ENCODE data around the gene LASP1.

- TF ChIP-seq PATZ1 (CRISPR knock-in tag; IDR thresholded peaks at IDR 0.05; ENCODE audit: borderline replicate concordance) (no peak), TCF4 (CRISPR knock-in tag; IDR thresholded peaks at IDR 0.05; ENCODE audit: borderline replicate concordance) (no peak), ARNTL (CRISPR knock-in tag; IDR thresholded peaks at IDR 0.05; ENCODE audit: borderline replicate concordance, low read depth) (no peak), ZFP30 (CRISPR knock-in tag; IDR thresholded peaks at IDR 0.05) (no peak), ZNF70 (CRISPR knock-in tag; IDR thresholded peaks at IDR 0.05) (no peak), RARB (CRISPR knock-in tag; IDR thresholded peaks at IDR 0.05) (no peak), ESRRG (CRISPR knock-in tag; IDR thresholded peaks at IDR 0.05) (no peak), PPARA (CRISPR knock-in tag; IDR thresholded peaks at IDR 0.05; ENCODE audit: borderline replicate concordance) (no peak), OSR1 (CRISPR knock-in tag; IDR thresholded peaks at IDR 0.05) (no peak)
- TF ChIP-seq, protein P1, sequence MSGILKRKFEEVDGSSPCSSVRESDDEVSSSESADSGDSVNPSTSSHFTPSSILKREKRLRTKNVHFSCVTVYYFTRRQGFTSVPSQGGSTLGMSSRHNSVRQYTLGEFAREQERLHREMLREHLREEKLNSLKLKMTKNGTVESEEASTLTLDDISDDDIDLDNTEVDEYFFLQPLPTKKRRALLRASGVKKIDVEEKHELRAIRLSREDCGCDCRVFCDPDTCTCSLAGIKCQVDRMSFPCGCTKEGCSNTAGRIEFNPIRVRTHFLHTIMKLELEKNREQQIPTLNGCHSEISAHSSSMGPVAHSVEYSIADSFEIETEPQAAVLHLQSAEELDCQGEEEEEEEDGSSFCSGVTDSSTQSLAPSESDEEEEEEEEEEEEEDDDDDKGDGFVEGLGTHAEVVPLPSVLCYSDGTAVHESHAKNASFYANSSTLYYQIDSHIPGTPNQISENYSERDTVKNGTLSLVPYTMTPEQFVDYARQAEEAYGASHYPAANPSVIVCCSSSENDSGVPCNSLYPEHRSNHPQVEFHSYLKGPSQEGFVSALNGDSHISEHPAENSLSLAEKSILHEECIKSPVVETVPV (CRISPR knock-in tag; IDR thresholded peaks at IDR 0.05), result no peak
- TF ChIP-seq, protein P2, sequence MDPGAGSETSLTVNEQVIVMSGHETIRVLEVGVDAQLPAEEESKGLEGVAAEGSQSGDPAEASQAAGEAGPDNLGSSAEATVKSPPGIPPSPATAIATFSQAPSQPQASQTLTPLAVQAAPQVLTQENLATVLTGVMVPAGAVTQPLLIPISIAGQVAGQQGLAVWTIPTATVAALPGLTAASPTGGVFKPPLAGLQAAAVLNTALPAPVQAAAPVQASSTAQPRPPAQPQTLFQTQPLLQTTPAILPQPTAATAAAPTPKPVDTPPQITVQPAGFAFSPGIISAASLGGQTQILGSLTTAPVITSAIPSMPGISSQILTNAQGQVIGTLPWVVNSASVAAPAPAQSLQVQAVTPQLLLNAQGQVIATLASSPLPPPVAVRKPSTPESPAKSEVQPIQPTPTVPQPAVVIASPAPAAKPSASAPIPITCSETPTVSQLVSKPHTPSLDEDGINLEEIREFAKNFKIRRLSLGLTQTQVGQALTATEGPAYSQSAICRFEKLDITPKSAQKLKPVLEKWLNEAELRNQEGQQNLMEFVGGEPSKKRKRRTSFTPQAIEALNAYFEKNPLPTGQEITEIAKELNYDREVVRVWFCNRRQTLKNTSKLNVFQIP (CRISPR knock-in tag; IDR thresholded peaks at IDR 0.05; ENCODE audit: borderline replicate concordance, low read depth), result no peak
- TF ChIP-seq, protein P3, sequence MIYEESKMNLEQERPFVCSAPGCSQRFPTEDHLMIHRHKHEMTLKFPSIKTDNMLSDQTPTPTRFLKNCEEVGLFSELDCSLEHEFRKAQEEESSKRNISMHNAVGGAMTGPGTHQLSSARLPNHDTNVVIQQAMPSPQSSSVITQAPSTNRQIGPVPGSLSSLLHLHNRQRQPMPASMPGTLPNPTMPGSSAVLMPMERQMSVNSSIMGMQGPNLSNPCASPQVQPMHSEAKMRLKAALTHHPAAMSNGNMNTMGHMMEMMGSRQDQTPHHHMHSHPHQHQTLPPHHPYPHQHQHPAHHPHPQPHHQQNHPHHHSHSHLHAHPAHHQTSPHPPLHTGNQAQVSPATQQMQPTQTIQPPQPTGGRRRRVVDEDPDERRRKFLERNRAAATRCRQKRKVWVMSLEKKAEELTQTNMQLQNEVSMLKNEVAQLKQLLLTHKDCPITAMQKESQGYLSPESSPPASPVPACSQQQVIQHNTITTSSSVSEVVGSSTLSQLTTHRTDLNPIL (CRISPR knock-in tag; IDR thresholded peaks at IDR 0.05; ENCODE audit: low read depth), result no peak
These were observed 1.7 kb upstream of the LASP1 start for GRCh38 chr17:38867968-38868816.

Data from SK-N-SH treated with all-trans-retinoic acid at 6 μM for 48 hours (cell line).